ENCODE measurements around the gene DHRSX.
"Not testable (repeated sequence)": the region's sequence is repeated elsewhere in the genome, so short reads cannot be mapped to it uniquely, and the experiment has no call there.

DHRSX gene

DNA sequence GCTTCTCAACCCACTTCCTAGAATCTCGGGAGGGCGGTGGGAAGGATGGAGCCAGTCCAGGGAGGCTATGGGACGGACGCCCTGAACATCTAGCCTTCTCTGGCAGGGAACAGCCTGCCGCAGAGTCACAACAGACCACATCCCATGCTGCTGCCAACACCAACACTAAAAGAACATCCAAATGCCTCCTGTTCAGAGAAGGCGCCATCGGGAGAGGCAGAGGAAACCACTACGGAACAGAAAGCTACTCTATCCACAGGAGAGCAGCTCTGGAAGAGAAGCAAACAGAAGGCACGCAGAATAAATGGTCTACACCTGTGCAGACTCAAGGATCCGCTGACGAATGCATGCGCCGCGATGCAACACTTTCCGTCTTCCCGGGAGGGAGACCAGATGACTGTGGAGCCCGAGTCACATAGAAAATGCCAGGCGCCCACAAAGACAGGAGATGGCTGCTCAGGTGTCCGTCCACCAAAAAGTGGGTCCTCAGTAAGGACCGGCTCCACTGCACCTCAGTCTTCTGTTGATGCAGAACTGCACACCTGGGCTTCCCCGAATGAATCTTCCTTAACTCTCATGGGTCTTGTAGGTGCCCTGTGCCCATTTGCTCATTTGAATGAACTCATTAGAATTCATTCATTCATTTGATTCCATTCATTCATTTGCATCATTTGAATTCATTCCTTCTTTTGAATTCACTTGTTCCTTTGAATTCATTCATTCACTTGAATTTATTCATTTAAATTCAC lies 217.5 kb downstream of the DHRSX start:
- no peak for DNase-seq (ENCODE audit: extremely low read depth in 1 of 2, low read depth in 1 of 2)

DNA sequence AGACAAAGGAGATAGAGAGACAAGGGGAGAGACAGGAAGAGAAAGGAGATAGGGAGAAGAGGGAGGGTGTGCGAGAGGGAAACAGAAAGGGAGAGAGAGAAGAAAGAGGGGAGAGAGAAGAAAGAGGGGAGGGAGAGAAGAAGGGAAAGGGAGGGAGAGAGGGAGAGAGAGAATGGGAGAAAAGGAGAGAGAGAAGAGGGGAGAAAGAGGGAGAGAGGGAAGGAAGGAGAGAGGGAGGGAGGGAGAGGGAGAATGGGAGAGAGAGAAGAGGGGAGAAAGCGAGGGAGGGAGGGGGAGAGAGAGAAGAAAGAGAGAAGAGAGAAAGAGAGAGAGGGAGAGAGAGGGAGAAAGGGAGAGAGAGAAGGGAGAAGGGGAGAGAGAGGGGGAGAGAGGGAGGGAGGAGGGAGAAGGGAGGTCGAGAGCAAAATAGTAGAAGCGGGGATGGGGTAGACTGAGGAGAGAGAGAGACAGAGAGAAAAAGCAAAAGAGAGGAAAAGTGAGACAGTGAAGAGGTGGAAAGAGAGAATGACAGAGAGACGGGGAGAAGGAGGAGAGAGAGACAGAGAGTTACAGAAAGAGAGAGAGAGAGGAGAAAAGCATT lies 218.2 kb downstream of the DHRSX start:
- no peak for DNase-seq (ENCODE audit: extremely low read depth in 1 of 2, low read depth in 1 of 2)

DNA sequence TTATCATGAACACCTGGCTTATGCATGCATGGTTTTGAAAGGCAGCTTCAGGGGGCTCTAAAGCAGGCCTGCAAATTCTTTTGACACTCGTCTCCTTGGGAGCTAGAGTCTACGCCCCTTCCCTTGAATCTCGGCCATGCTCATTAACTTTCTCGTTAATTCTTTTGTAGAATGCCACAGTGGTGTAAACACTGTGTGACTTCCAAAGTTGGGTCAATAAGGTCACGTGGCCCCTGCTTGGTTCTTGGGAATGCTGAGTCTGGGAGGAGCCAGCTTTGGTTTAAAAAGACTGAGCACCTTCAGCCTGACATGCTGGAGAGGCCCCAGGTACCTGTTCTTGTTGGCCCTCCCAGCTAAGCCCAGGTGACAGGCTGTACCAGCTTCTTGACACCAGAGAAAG lies 228.4 kb downstream of the DHRSX start:
- DNase-seq (ENCODE audit: extremely low read depth in 1 of 2, low read depth in 1 of 2), result no peak

DNA sequence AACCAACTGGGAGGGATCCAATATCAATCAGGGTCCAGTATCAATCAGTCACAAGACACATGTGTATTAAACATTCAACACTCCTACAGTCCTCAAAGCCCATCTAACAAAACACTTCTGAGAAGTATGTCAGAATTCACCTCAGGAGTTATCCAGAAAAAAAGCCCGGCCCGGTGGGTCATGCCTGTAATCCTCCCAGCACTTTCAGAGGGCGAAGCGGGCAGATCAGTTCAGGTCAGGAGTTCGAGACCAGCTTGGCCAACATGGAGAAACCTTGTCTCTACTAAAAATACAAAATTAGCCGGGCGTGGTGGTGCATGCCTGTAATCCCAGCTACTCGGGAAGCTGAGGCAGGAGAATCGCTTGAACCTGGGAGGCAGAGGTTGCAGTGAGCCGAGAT lies 229.2 kb downstream of the DHRSX start:
- not testable (repeated sequence) for DNase-seq (ENCODE audit: extremely low read depth in 1 of 2, low read depth in 1 of 2)

DNA sequence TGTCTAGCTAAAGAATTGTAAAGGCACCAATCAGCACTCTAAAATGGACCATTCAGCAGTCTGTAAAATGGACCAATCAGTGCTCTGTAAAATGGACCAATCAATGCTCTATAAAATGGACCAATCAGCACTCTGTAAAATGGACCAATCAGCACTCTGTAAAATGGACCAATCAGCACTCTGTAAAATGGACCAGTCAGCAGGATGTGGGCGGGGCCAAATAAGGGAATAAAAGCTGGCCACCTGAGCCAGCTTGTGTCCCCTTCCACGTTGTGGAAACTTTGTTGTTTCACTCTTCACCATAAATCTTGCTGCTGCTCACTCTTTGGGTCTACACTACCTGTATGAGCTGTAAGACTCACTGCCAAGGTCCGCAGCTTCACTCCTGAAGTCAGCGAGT lies 230.0 kb downstream of the DHRSX start:
- DNase-seq (ENCODE audit: extremely low read depth in 1 of 2, low read depth in 1 of 2), result not testable (repeated sequence)

DNA sequence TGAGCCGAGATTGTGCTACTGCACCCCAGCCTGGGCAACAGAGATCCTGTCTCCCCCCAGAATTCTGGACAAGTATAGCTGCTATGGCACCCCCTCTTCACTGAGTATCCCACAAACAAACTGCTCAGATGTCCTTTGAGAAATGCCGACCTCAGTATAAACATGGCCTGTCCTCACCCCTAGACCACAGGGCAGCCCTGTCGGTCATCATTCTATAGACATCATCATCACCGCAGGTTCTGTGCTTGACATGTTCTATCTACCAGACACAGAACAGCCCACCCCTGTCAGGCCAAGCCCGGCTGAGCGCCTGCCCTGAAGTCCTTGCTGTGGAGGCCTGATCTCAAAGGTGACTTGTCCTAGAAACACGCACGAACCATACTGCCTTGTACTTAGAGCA lies 232.9 kb downstream of the DHRSX start:
- no peak for DNase-seq (ENCODE audit: extremely low read depth in 1 of 2, low read depth in 1 of 2)

DNA sequence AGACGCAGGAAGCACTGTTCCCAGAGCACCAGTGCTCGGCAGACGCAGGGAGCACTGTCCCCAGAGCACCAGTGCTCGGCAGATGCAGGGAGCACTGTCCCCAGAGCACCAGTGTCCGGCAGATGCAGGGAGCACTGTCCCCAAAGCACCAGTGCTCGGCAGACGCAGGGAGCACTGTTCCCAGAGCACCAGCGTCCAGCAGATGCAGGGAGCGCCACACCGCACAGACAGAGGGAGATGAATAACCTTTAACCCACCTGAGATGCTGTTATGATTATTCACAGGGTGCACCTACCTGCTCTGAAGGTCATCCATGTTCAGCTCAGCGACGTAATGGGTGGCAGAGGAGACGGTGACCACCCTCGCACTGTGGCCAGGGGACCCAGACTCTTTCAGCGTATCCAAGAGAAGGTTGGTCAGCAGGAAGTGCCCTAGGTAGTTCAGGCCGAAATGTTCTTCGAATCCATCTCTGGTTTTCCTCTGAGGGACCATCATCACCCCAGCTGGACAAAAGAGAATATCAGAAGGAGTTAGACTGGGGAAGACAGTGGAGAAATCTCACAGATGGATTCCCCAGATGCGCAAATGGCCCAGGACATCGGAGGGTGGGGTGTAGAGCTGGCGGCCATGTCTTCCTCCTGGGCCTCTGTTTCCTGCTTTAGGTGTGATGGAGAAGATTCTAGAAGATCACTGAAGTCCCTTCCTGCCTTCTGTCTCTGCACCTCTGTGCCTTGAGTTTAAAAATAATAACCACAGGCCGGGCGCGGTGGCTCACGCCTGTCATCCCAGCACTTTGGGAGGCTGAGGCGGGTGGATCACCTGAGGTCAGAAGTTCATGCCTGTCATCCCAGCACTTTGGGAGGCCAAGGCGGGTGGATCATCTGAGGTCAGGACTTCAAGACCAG lies 234.1 kb downstream of the DHRSX start:
- DNase-seq (ENCODE audit: extremely low read depth in 1 of 2, low read depth in 1 of 2), result no peak

DNA sequence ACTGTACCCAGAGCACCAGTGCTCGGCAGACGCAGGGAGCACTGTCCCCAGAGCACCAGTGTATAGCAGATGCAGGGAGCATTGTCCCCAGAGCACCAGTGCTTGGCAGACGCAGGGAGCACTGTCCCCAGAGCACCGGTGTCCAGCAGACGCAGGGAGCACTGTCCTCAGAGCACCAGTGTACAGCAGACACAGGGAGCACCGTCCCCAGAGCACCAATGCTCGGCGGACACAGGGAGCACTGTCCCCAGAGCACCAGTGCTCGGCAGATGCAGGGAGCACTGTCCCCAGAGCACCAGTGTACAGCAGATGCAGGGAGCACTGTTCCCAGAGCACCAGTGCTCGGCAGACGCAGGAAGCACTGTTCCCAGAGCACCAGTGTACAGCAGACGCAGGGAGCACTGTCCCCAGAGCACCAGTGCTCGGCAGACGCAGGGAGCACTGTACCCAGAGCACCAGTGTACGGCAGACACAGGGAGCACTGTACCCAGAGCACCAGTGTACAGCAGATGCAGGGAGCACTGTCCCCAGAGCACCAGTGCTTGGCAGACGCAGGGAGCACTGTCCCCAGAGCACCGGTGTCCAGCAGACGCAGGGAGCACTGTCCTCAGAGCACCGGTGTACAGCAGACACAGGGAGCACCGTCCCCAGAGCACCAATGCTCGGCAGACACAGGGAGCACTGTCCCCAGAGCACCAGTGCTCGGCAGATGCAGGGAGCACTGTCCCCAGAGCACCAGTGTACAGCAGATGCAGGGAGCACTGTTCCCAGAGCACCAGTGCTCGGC lies 234.9 kb downstream of the DHRSX start:
- DNase-seq (ENCODE audit: extremely low read depth in 1 of 2, low read depth in 1 of 2), result not testable (repeated sequence)

DNA sequence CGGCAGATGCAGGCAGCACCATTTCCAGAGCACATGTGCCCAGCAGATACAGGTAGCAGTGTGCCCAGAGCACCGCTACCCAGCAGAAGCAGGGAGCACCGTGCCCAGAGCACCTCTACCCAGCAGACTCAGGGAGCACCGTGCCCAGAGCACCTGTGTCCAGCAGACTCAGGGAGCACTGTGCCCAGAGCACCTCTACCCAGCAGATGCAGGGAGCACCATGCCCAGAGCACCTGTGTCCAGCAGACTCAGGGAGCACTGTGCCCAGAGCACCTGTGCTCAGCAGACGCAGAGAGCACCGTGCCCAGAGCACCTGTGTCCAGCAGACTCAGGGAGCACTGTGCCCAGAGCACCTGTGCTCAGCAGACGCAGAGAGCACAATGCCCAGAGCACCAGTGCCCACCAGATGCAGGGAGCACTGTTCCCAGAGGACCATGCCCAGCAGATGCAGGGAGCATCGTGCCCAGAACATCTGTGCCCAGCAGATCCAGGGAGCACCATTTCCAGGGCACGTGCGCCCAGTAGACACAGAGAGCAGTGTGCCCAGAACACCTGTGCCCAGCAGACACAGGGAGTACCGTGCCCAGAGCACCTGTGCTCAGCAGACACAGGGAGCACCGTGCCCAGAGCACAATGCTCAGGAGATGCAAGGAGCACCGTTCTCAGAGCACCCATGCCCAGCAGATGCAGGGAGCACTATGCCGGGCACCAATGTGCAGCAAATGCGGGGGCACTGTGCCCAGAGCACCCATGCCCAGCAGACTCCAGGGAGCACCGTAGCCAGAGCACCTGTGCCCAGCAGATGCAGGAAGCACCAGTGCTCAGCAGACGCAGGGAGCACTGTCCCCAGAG lies 236.4 kb downstream of the DHRSX start:
- no peak for DNase-seq (ENCODE audit: extremely low read depth in 1 of 2, low read depth in 1 of 2)

DNA sequence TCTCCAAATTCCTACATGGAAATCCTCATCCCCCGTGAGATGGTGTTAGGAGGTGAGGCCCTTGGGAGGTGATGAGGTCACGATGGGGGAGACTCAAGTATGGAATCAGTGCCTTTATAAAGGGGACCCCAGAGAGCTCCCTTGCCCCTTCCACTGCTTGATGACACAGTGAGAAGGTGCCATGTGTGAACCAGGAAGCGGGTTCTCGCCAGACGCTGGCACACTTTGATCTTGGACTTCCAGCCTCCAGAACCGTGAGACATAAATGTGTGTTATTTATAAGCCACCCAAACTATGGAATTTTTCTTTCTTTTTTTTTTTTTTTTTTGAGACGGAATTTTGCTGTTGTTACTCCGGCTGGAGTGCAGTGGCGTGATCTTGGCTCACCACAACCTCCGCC lies 237.6 kb downstream of the DHRSX start:
- DNase-seq (ENCODE audit: extremely low read depth in 1 of 2, low read depth in 1 of 2), result no peak

DNA sequence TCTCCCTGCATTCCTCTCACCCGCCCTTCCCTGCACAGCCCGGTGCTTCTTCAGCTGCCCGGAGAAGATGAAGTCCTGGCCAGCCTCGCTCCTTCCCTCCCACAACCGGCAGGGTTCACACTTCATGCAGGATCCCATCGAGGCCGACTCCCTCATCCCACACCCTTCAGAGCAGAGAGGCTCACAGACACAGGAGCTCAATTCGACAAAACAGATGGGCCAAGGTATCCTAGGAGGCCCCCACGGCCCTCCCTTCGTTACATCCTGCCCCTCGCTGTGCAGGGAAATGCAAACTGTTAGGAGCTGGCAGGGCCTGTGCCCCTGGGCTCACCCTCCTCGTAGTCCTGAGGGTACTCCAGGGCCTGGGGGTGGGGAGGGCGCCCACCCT lies 238.1 kb downstream of the DHRSX start:
- DNase-seq (ENCODE audit: extremely low read depth in 1 of 2, low read depth in 1 of 2), result no peak

DNA sequence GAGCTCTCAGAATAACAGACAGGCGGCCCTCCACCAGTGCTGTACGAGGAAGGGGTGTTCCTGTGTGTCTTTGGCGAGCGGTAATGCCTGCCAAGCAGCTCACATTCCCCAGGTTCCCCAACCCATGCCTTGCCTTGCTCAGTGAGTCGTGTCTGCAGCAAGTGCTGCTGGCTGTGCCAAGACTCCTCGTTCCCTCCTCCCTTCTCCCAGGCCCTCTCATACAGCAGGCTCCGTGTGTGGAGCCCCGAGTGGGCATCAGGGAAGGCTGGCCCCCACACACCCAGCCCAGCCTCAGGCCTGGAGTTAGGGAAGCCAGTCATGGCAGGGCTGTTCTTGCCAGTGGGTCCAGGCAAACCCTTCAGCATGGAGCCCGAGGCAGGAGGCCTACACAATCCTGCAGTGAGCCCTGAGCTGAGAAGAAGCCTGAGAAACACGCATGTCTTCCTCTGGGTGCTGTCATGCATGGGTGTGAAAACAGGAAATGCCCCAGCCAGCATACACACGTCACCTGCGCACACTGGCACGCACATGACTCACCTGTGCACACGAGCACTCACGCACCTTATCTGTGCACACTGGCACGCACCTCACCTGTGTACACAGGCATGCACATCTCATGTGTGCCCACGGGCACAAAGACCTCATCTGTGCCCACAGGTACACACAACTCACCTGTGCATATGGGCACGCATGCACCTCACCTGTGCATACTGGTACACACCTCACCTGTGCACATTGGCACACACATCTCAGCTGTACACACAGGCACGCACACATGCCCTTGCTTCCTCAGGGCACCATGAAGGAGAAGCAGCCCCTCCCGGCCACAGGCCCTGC lies 238.7 kb downstream of the DHRSX start:
- DNase-seq (ENCODE audit: extremely low read depth in 1 of 2, low read depth in 1 of 2), result no peak

DNA sequence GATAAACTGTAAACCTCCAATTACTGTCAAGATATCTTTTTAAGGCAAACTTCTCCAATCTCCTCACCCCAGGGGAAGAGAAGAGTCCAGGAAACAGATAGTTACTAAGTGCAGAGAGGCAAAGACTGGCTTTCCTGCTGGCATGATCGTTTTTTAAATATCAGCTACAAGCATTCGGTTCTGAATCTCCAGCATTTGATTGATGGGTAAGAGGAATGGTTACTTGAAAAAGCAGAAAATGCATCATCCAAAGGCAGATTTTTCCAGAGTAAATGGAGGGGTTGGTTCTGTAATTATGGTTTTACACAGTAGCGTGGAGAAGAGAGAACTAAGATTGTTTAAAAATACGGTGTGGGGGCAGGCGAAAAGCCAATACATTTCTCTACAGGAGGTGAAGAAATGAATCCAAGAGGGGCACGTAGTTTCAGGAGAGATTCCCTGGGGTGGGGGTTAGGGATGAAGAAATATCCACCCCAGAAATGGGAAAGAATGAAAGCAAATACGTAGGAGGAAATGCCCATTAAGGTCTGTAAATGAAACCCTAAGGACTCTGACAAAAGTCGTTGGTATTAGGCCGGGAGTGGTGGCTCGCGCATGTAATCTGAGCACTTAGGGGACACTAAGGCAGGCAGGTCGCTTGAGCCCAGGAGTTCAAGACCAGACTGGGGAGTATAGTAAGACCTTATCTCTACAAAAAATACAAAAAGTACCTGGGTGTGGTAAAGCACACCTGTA lies 248.3 kb downstream of the DHRSX start:
- no peak for DNase-seq (ENCODE audit: extremely low read depth in 1 of 2, low read depth in 1 of 2)

DNA sequence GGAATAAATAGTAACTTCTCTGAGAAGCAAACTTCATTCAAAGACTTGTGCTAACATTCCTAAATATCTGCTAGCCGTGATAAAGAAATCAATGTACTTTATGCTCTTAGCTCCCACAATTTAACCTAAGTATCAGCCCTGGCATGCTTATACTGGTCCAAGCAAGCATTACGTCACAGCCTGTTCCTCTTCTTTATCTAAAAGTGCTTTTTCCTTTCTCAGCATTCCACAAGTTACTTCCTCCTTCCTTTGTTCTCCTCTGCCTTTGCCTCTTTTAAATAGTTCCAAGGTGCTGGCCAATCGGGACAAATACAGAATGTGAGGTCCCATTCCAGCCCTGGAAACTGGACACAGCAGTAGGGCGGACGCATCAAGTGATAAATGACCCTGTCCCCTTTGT lies 249.6 kb downstream of the DHRSX start:
- no peak for DNase-seq (ENCODE audit: extremely low read depth in 1 of 2, low read depth in 1 of 2)

DNA sequence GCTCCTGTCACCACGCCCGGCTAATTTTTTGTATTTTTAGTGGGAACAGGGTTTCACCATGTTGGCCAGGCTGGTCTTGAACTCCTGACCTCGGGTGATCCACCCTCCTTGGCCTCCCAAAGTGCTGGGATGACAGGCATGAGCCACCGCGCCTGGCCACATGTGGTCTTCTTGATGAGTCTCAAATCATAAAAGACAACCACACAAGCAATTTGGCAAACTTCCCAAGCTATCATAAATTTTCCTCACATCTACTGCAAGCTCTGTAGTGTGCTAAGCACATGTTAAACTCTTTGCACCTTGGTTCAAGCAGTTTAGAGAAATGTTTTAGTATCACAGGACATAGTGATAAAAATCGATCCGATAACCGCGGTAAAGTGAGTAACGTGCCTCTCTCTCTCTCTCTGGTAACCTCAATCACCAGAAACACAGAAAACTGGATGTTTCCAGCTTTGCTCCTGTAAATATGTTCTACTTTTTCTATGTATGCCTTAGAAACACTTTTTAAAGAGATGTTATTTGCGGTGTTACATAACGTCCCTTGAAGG lies 256.8 kb downstream of the DHRSX start:
- DNase-seq (ENCODE audit: extremely low read depth in 1 of 2, low read depth in 1 of 2), result no peak

DNA sequence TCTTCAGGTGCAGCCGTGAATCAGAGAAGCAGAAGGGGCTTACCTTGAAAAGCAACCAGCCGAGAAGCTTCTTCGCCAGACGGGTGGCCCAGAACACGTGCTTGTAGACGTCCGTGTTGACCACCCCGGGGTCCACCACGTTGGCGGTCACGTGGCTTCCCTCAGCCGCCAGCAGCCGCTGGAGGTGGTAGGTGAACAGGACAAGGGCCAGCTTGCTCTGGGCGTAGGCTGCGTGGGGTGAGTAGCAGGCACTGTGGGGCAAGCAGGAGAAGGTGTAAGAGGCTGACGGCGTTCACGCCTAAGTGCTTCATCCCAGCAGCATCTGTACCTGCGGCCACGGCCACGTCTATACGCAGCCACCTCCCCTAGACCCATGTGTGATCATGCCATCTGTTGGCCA lies 257.8 kb downstream of the DHRSX start:
- no peak for DNase-seq (ENCODE audit: extremely low read depth in 1 of 2, low read depth in 1 of 2)

DNA sequence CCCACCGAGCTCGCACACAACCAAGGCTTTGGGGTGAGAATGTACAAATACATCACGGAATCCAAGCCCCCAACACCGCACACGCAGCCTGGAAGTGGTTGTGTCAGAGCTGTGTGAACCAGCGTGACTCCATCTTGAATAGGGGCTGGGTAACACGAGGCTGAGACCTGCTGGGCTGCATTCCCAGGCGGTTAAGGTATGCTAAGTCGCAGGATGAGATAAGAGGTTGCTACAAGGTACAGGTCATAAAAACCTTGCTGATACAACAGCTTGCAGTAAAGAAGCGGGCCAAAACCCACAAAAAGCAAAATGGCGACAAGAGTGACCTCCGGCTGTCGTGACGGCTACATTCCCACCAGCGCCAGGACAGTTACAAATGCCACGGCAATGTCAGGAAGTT lies 258.4 kb downstream of the DHRSX start:
- no peak for DNase-seq (ENCODE audit: extremely low read depth in 1 of 2, low read depth in 1 of 2)

DNA sequence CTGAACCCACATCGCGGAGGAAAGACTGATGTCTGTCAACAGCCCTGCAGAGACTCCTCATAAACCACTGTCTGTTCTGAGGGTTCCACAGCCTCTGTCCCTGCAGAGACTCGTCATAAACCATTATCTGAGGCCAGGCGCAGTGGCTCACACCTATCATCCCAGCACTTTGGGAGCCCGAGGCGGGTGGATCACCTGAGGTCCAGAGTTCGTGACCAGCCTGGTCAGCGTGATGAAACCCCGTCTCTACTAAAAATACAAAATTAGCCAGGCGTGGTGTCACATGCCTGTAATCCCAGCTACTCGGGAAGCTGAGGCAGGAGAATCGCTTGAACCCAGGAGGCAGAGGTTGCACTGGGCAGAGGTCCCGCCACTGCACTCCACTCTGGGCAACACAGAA lies 259.3 kb downstream of the DHRSX start:
- DNase-seq (ENCODE audit: extremely low read depth in 1 of 2, low read depth in 1 of 2), result not testable (repeated sequence)
